ENCODE data around the gene B4GALT5. TPM values are rescaled to one million over a fixed set of nuclear protein-coding genes. Genes with fewer than 3 reads are reported as not detected.
"Not testable (repeated sequence)": the region's sequence is repeated elsewhere in the genome, so short reads cannot be mapped to it uniquely, and the experiment has no call there.

Gene B4GALT5
- 115 TPM for total RNA-seq (ENCODE audit: unreplicated experiment)
- long read RNA-seq, partial matches to known transcripts, result 0 of 4 reads
- long read RNA-seq, other reads (novel, unspliced or antisense), result 4 of 4 reads

GRCh38 chr20:49713753-49714712 lies at the start of gene B4GALT5:
Gene B4GALT5, minus strand, starts transcription at chr20:49713878. Its CDS starts 188 bp downstream, at chr20:49713690.
- Mint-ChIP-seq H3K36me3 (ENCODE audit: low read depth, unreplicated experiment) (peaks cover 5% of the 10 kb centered on the region), H3K27me3 (ENCODE audit: unreplicated experiment) (peaks cover 13% of the 10 kb centered on the region), H3K27ac (ENCODE audit: unreplicated experiment) (peak within 1 kb of the TSS; percentile 94), H3K4me1 (ENCODE audit: unreplicated experiment) (peaks cover 36% of the 10 kb centered on the region), H3K4me3 (ENCODE audit: unreplicated experiment) (peak within 1 kb of the TSS; percentile 97), H3K9me3 (ENCODE audit: unreplicated experiment) (no peaks in the 10 kb centered on the region)
- no peak for TF ChIP-seq CTCF (IDR thresholded peaks at IDR 0.05; ENCODE audit: unreplicated experiment)
- peak; percentile 81 for DNase-seq (ENCODE audit: low spot score)

- no peaks in the 10 kb centered on the region for H3K9me3 Mint-ChIP-seq (ENCODE audit: unreplicated experiment)
- H3K36me3 Mint-ChIP-seq (ENCODE audit: low read depth, unreplicated experiment), result no peaks in the 10 kb centered on the region
- no peak for TF ChIP-seq CTCF (IDR thresholded peaks at IDR 0.05; ENCODE audit: unreplicated experiment)
- no peak for DNase-seq (ENCODE audit: low spot score)
- H3K27ac Mint-ChIP-seq (ENCODE audit: unreplicated experiment), result no peak overlapping the region
- peaks cover 1% of the 10 kb centered on the region for H3K27me3 Mint-ChIP-seq (ENCODE audit: unreplicated experiment)
- H3K4me3 Mint-ChIP-seq (ENCODE audit: unreplicated experiment), result no peak overlapping the region
- H3K4me1 Mint-ChIP-seq (ENCODE audit: unreplicated experiment), result peaks cover 2% of the 10 kb centered on the region
Measured at GRCh38 chr20:49762940-49763766, 49.5 kb upstream of the B4GALT5 start.

- H3K4me3 Mint-ChIP-seq (ENCODE audit: unreplicated experiment); H3K9me3 Mint-ChIP-seq (ENCODE audit: unreplicated experiment); H3K27me3 Mint-ChIP-seq (ENCODE audit: unreplicated experiment); DNase-seq (ENCODE audit: low spot score); H3K36me3 Mint-ChIP-seq (ENCODE audit: low read depth, unreplicated experiment); H3K27ac Mint-ChIP-seq (ENCODE audit: unreplicated experiment); H3K4me1 Mint-ChIP-seq (ENCODE audit: unreplicated experiment): not testable (repeated sequence)
Measured at GRCh38 chr20:49761888-49762287, 48.2 kb upstream of the B4GALT5 start.

- Mint-ChIP-seq H3K27me3 (ENCODE audit: unreplicated experiment) (no peaks in the 10 kb centered on the region), H3K27ac (ENCODE audit: unreplicated experiment) (no peak overlapping the region), H3K36me3 (ENCODE audit: low read depth, unreplicated experiment) (no peaks in the 10 kb centered on the region), H3K4me3 (ENCODE audit: unreplicated experiment) (no peak overlapping the region), H3K9me3 (ENCODE audit: unreplicated experiment) (no peaks in the 10 kb centered on the region), H3K4me1 (ENCODE audit: unreplicated experiment) (no peaks in the 10 kb centered on the region)
- no peak for DNase-seq (ENCODE audit: low spot score)
- no peak for TF ChIP-seq CTCF (IDR thresholded peaks at IDR 0.05; ENCODE audit: unreplicated experiment)
Measured at GRCh38 chr20:49759266-49759950, 45.7 kb upstream of the B4GALT5 start.

- no peak for DNase-seq (ENCODE audit: low spot score)
- H3K27ac Mint-ChIP-seq (ENCODE audit: unreplicated experiment), result no peak overlapping the region
- H3K4me3 Mint-ChIP-seq (ENCODE audit: unreplicated experiment), result no peak overlapping the region
Measured at GRCh38 chr20:49758781-49759180, 45.1 kb upstream of the B4GALT5 start.

More at GRCh38 chr20:49758781-49759180, 45.1 kb upstream of the B4GALT5 start:
- no peaks in the 10 kb centered on the region for H3K4me1 Mint-ChIP-seq (ENCODE audit: unreplicated experiment)
- H3K27me3 Mint-ChIP-seq (ENCODE audit: unreplicated experiment), result no peaks in the 10 kb centered on the region
- no peaks in the 10 kb centered on the region for H3K9me3 Mint-ChIP-seq (ENCODE audit: unreplicated experiment)
- H3K36me3 Mint-ChIP-seq (ENCODE audit: low read depth, unreplicated experiment), result no peaks in the 10 kb centered on the region
- no peak for TF ChIP-seq CTCF (IDR thresholded peaks at IDR 0.05; ENCODE audit: unreplicated experiment)
